NCI-H510A (cell line): ENCODE data around the gene DST.
"Not testable (repeated sequence)": the region's sequence is repeated elsewhere in the genome, so short reads cannot be mapped to it uniquely, and the experiment has no call there.

Experiments
- DNase-seq: peaks from one replicate; lab custom pipeline; 2025; lab: John Stamatoyannopoulos, UW

DST gene

DNA sequence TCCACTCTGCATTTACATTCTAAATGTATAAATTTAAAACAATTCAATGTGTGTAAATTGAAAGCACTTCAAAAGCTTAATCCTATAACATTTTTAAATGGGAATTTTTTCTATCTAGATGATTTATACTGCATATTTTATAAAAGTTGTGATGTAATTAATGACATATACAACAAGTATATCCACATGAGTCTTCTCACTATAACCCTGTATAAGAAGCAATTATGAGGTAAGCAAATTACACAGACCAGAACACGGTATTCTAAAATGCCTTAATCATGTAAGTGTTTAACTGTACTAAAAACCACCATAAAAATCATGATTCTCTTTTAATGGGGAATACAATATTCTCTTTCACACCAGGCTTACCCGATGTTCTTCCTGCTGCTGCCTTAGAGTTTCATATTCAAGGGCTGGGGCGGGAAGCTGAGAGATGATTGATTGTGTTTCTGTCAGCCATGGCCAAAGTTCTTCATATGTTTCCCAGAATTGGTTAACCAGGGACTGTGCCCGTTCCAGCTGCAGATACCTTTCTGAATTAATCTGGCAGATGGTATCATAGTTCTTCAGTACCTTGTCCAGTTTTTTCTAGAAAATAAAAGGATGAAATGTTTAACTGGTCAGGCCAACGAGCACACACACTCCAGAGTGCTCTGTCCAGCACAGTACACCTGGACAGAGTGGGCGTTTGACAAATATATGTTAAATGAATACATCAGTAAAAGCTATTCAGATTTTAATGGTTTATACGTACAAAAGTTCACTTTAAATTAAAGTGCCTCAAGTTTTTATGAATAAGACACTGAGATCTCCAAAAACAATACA lies 127.4 kb downstream of the DST start:
- peak; percentile 34 for DNase-seq

DNA sequence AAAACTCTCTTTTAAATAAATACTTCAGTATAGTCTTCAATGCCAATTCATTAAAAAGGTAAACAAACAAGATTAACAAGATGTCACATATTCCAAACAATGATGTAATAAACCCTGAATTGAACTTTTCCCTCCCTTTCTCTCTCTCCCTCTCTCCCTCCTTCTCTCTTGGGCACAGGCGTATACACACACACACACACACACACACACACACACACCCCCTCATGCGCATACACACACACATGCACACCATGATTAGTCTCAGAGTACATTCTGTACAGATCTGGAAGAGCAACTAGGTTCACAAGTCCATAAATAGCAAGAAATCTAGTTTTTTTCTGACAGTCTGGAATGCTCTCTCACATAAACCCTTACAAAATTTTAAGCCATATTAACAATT lies 128.3 kb downstream of the DST start:
- DNase-seq = no peak

DNA sequence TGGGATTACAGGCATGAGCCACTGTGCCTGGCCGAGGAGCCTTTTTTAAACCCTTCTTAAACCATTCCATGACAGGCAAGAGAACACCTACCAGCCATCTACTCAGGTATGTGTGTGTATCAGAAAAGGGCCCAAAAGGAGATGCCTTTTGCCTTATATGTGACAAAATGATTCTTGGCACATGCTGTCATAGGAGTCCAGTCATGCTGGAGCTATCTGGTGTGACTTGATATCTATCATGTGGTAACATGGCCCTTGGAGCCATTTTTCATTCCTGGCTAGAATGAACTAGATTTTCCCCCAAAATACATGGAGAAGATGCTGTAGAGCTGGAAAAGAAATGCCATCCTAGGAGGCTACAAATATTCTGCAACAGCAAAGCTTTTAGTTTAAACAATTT lies 129.1 kb downstream of the DST start:
- DNase-seq = no peak

DNA sequence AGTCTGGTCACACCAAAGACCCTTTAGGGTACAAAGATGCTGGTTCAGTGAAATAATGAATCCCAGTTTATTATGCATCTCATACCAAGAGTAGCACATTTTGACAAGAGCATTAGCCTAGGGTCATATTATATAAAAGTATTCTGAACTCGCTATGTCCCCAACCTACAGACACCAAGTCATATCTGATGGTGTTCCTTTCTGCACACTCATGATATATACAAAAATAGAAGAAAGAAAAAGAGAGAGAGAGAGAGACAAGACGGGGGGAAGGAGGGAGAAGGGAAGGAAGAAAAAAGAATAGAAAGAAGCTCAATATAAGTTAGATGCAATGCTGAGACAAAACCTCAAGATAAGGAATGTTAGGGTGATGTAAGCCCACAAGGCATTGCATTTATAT lies 131.1 kb downstream of the DST start:
- DNase-seq = no peak

DNA sequence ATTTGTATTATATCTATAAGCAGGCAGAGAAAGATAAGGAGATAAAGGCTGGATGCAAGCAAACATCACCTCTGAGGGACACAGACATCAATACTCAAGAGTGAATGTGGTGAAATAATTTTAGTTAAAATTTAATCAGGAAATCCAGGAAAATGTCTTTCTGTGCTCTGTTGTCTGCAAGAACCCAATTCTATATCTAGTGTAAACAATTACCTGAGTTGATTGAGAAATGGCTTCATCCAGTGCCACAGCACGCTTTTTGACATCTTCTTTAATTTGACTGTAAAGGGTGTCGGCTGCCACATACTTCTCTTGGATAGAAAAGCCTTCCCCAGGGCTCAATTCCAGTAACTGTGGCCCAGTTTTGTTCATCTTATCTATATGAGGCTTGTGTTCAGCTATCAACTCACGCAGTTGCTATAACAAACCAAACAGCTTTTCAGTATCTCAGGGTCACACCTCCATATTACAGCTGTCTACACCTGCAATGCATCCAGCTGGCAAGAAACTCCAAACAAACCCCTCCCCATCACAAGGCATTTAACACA lies 131.6 kb downstream of the DST start:
- no peak for DNase-seq

DNA sequence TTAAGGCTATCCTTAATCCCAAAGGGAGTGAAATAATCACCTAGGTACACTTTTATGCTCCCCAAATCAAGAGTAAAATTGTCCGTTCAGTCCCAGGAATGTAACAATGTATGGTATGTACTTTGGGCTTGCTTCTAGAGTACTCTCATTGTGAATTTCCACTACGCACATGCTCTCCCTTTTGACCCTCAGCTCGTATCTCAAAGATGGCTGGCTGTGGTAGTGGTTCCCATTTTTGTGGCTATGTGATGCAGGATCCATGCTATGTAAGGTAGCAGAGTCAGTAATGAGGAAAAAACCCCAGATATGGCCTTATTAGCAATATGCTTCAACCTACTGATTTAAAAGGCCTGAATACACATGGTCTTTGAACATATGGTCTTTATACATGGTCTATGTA lies 133.7 kb downstream of the DST start:
- no peak for DNase-seq

DNA sequence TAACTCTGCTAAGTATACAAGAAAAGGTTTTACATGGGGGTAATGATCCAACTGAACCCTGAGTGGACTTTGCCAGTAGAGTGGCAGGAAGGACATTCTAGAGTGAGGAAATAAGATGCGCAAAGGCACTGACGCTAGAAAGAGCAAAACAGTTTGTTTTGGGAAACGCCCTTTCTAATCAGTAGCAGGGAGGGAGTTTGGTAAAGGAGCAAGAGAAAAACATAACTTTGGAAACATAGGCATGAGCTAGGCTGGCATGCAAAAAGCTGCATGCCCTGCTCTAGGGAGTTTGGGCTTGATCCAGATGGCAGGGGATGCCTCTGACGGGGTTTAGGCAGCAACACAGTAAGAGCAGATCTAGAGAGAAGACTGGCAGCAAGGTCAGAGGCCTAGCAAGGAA lies 135.2 kb downstream of the DST start:
- no peak for DNase-seq

DNA sequence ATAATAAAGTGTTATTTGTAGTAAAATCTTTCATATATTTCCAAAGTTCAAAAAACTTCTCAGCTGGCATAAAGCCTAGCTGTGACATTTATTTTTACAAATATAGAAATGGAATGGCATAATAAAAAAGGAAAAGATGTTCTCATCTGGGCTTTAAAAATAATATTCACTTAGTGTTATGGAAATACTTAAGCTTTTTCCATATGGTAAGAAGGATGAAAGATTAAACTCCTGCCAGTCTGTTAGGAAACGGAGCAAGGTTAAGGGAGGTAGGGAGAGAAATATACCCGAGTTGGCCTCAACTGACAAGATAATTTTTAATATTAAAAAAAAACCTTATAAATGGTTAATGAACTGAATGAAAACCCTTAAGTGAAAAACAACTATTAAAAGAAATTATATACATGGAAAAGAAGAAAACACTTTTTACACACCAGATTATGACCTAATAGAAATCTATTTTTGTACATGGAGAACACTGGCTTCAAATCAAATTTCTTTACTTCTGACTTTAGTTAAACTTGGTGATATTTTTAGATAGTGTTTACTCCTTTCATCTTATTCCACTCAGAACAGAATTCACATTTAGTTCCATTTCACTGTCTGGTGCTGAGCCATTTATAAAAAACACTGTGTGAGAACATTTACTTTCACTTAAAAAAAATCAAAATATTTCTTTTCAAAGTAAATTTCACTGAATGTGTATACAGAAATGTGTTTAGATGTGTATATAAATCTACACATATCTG lies 137.0 kb downstream of the DST start:
- no peak for DNase-seq

DNA sequence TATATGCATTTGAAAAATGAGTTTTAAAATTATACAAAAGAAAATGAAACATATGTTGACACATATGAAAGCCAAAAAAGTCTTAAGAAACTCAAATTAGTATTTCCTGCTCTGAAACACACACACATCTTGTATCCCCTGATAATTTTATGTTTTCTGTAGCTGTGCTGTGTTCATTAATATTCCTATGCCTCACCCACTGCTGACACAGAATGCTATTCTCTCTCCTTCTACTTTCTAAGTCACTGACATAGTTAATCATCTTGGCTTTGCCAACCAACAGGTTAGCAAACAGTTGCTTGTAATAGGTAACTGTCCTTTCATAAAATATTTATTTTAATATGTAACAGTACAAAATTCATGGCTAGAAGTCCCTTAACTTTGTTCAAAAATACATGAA lies 140.7 kb downstream of the DST start:
- DNase-seq = no peak

DNA sequence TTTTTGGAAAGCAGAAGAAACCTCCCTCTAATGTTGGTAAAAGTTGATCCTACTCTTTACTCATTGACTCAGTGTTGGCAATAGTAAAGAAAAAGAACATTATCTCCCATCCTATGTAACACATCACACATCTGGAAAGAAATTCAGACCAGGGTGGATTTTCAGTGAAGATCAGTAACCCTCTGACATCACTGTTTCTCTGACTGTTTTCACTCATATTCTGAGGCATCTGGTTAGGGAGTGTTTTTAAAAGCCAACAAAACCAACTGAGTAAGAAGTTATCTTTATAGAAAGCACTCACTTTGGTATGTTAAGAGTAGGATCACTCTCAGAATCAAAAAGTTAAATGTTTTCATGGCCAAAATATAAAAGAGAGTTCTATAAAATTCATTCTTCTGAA lies 143.6 kb downstream of the DST start:
- no peak for DNase-seq

DNA sequence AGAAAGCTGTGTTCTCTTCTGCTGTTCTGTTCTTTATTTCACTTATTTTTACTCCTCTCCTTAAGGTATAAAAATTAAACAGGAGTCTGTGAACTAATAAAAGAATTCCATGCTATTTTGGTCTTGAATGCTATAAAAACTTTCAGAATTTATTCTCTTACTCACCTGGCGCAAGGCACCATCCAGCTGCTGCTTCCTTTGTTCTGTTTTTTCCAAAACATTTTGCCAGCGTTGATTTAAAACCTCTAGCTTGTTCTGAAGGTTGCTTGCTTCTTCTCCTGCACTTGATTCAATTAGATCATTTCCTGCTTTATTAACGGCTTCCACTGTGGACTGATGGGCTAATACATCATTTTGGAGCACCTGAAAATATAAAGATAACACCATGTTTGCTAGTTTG lies 145.0 kb downstream of the DST start:
- DNase-seq = no peak

DNA sequence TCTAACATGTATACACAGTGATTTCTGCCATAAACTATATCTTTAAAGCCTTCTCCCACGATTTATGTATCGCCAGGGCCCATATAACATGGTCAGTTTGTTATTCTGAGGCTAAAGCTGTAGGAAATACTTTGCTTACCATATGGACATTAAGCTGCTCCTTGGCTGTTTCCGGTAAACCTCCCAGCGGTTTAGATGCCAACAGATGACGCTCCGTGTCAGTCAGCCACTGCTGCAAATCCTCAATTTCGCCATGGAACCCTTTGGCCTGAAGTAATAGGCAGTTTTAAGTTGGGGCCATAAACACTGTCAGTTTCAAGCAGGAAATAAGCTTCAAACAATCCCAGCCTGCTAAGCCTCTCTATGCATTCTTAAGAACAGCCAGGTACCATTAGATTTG lies 145.4 kb downstream of the DST start:
- DNase-seq = no peak

DNA sequence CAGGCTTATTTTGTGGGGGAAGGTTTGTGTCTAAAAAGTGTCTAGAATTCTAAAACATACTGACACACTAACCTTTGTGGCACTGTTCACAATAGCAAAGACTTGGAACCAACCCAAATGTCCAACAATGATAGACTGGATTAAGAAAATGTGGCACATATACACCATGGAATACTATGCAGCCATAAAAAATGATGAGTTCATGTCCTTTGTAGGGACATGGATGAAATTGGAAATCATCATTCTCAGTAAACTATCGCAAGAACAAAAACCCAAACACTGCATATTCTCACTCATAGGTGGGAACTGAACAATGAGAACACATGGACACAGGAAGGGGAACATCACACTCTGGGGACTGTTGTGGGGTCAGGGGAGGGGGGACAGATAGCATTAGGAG lies 146.0 kb downstream of the DST start:
- DNase-seq = not testable (repeated sequence)

DNA sequence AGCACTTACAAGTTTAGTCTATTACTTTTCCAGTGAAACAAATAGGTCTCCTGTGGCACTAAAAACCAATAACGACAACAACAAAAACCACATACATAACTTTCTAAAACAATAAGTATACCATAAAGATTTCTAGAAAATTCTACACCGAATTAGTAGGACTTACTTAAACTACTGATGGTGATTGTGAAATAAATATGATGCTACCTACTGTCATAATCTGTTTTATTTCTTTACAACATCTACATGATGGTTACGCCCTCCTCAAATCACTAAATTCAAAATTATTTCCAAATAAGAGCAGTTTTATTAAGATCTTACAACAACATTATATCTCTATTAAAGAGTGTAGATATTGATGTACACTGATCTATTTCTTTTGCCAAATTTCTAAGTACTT lies 147.0 kb downstream of the DST start:
- DNase-seq = no peak

DNA sequence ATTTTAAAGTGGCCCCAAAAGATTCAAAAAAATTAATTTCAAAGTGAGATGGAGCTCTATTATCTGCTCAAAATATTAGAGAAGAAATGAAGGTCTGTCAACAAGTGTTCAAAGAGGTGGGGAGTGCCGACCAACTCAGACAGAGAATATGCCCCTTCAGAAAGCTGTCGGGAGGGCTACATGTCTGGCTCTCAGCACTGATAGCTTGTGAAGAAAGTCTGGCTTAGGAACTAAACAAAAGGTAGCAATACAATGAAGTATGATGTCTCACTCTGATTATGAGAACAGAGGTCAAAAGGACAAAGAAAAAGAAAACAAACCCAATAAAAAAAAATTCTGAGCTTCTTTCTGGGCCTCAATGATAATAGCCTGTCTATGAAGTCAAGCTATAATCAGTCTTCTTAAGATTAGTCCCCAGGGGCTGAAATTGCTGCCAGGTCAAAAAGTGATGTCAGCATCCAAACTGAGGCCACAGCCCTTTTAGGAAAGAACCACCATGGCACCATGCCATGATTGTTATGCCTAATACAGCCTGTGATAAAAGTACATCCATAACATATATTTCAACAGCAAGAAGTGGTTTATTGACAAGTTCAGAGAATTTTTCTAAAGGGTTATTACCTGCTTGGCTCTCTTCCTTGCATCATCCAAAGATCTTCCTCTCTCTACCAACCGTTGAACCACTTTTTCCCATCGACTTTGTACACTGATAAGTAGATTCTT lies 150.9 kb downstream of the DST start:
- no peak for DNase-seq

DNA sequence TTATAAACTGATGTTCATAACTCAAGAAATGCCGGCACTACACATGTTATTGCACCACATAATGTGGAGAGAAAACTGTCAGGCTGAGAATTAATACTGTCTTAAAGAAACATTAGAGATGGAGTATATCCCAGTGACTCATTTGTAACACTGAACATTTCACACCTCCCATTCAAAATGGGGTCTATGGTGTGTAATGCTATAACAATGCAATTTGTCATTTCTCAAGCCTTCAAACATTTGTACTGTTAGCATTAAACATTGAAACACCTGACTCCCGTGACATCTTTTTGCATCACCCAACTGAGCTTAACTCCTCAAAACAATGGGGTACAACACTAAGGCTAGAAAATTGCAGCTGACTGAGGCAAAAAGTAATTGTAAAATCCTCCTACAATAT lies 151.7 kb downstream of the DST start:
- no peak for DNase-seq

DNA sequence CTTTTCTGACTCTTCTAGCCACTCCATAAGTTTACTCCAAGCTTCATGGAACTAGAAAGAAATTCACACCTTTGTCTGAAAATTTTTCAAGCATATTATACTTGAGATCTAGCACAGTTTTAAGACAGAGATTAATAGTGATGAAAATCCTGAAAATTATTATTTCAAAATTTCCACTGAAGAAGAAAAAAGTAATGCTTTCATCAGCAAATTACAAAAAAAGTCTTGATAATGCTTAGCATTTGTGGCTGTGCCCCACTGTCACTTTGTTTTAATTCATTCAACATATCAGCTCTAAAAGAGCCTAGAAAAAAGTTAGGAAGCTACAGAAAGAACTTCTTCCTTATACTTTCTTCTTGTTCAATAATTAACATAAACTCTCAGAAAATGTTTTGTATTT lies 153.1 kb downstream of the DST start:
- no peak for DNase-seq

DNA sequence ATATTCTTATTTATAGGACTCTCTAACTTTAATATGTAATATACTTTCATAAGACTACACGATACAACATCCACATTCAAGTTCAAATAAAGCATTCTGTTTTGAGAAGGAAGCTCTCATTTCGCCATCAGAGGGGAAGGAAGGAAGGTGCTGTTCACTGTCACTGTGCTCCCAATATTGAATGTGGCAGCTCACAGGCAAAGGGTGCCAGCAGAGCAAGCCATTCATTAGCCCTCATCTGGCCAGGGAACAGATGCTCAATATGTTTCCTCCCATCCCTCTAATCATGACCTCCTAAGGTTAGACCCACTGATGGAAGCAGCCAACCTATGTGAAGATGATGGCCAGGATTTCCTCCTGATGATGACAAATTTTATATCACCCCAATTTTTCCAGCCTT lies 154.4 kb downstream of the DST start:
- DNase-seq = no peak

DNA sequence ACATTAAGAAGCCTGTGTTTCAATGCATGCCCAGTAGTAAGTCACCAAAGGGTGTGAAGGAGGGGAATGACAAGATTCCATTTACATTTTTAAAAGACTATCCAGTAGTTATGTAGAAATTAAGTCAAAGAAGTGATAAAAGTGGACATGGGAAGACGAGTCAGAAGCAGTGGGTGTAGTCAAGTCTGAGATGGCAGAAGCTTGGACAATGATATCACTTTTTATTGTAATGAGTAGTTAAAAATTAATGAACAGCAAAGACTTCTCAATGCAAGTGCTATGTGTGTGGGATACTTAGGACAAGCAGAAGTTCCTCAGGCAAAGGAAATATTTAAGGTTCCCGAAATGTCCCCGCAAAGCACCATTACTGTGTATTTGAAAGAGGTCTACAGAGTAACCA lies 156.0 kb downstream of the DST start:
- no peak for DNase-seq

DNA sequence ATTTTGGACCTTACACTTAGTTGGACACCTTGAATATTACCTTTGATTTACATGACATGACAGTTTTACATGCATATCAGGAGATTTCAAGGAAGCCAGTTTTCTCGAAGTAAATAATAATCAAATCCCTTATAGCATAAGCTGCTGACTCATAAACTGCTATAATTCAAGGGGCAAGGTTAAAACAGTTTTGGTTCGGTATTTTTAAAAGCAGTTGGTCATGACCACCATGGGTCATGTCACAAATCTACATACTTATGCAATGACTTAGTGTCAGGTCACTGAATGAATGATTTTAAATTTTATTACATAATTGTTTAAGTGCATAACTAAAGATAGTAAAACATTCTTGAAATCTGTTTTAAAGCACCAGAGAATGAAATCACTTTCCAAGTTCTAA lies 158.0 kb downstream of the DST start:
- no peak for DNase-seq

DNA sequence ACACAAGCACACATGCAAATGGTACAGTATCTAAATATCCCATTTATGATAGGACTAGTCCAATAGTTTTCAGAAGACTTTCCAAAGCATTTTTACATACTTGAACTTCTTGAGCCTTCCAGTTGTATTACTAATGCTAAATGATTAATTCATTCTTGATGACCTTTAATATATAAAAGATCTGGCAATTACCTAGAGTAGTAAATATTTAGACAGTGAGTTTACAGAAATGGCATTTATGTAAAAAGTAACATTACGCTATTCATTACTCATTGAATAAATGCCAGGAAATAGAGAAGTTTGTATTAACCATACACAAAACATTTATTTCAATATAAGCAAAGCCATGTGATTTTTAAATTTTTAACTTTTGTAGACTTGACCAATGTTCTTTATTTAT lies 158.8 kb downstream of the DST start:
- no peak for DNase-seq

DNA sequence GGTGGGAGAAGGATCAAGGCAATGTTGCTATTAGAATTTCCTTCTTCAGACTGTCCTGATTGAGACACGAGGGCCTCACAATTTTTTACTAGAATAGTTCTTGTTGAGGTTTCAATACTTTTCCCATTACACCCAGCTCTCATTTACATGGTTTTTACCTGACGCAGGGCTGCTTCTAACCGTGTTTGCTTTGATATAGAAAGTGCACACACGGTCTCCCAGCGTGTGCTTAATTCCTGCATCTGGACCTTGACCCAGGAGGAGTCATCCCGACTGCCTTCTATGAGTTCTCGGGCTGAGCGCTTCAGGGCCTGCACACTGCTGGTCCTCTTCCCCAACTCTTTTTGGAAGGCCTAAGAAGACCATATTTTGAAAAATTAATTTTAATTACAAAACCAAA lies 160.2 kb downstream of the DST start:
- DNase-seq = no peak

DNA sequence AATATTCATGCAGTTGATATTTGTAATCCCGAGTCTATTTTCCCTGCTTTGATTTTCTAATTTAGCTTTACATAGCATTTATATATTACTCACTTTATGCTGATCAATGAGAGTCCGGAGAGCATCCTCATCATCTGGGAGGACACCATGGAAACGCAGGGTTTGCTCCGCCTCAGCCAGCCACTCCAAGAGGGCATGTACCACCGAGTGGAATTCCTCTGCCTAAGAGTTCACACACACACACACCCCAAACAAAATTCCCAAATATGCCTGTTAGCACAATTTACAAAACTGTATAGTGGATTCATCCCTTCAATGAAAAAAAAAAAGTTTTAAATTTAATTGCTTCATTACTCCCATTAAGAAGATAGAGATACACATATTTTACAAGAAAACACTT lies 160.7 kb downstream of the DST start:
- DNase-seq = no peak
